Measurements from ENCODE around the gene CDC42EP5. TPM values are rescaled to one million over a fixed set of nuclear protein-coding genes. Genes with fewer than 3 reads are reported as not detected.
A peak's percentile ranks its signal among the peaks of the same experiment; 100 is the strongest.

Gene CDC42EP5
- total and polyA plus RNA-seq, 10 of the 15 experiments (the other 5 are each of a cell fraction or from before 2014, with no cell fraction given) = 0.42 to 1.8 (median 1.4) TPM; not detected in 6

DNA sequence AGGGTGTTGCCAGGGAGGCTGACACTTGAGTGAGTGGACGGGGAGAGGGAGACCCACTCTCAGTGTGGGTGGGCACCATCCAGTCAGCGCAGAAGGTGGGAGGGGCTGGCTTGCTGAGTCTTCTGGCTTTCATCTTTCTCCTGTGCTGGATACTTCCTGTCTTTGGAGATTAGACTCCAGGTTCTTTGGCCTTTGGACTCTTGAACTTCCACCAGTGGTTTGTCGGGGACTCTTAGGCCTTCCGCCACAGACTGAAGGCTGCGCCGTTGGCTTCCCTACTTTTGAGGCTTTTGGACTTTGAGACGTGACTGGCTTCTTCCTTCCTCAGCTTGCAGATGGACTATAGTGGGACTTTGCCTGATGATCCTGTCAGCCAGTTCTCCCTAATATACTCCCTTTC lies 28.4 kb downstream of the CDC42EP5 start:
- H3K4me3 ChIP-seq = no peak overlapping the region
- DNase-seq (ENCODE audit: low read depth, low spot score) = no peak
- TF ChIP-seq SREBF2 (IDR thresholded peaks at IDR 0.05; ENCODE audit: low read length) (no peak), ZZZ3 (IDR thresholded peaks at IDR 0.05; ENCODE audit: control insufficient read depth, insufficient read length, low read depth) (no peak), NR2C1 (IDR thresholded peaks at IDR 0.05) (no peak), JUNB (IDR thresholded peaks at IDR 0.05) (no peak), SP1 (IDR thresholded peaks at IDR 0.05; ENCODE audit: low read depth, low read length) (no peak), RUNX3 (IDR thresholded peaks at IDR 0.05; ENCODE audit: low read length) (no peak)
- TF ChIP-seq, protein P1, sequence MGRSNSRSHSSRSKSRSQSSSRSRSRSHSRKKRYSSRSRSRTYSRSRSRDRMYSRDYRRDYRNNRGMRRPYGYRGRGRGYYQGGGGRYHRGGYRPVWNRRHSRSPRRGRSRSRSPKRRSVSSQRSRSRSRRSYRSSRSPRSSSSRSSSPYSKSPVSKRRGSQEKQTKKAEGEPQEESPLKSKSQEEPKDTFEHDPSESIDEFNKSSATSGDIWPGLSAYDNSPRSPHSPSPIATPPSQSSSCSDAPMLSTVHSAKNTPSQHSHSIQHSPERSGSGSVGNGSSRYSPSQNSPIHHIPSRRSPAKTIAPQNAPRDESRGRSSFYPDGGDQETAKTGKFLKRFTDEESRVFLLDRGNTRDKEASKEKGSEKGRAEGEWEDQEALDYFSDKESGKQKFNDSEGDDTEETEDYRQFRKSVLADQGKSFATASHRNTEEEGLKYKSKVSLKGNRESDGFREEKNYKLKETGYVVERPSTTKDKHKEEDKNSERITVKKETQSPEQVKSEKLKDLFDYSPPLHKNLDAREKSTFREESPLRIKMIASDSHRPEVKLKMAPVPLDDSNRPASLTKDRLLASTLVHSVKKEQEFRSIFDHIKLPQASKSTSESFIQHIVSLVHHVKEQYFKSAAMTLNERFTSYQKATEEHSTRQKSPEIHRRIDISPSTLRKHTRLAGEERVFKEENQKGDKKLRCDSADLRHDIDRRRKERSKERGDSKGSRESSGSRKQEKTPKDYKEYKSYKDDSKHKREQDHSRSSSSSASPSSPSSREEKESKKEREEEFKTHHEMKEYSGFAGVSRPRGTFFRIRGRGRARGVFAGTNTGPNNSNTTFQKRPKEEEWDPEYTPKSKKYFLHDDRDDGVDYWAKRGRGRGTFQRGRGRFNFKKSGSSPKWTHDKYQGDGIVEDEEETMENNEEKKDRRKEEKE (IDR thresholded peaks at IDR 0.05) = no peak
- TF ChIP-seq, protein P2, sequence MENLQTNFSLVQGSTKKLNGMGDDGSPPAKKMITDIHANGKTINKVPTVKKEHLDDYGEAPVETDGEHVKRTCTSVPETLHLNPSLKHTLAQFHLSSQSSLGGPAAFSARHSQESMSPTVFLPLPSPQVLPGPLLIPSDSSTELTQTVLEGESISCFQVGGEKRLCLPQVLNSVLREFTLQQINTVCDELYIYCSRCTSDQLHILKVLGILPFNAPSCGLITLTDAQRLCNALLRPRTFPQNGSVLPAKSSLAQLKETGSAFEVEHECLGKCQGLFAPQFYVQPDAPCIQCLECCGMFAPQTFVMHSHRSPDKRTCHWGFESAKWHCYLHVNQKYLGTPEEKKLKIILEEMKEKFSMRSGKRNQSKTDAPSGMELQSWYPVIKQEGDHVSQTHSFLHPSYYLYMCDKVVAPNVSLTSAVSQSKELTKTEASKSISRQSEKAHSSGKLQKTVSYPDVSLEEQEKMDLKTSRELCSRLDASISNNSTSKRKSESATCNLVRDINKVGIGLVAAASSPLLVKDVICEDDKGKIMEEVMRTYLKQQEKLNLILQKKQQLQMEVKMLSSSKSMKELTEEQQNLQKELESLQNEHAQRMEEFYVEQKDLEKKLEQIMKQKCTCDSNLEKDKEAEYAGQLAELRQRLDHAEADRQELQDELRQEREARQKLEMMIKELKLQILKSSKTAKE (IDR thresholded peaks at IDR 0.05; ENCODE audit: low read depth, poor library complexity, severe bottlenecking) = no peak
- TF ChIP-seq, protein P3, sequence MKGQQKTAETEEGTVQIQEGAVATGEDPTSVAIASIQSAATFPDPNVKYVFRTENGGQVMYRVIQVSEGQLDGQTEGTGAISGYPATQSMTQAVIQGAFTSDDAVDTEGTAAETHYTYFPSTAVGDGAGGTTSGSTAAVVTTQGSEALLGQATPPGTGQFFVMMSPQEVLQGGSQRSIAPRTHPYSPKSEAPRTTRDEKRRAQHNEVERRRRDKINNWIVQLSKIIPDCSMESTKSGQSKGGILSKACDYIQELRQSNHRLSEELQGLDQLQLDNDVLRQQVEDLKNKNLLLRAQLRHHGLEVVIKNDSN (IDR thresholded peaks at IDR 0.05; ENCODE audit: borderline replicate concordance, extremely low read length, insufficient read depth, low read depth, low read length) = no peak
- H3K27me3 ChIP-seq (replicated peaks in 1 of 2; ENCODE audit: control insufficient read depth in 2 of 2, insufficient read depth in 2 of 2, low read length in 1 of 2) = no peaks in the 10 kb centered on the region
- intact Hi-C loops (cut with micrococcal nuclease; ENCODE audit: unreplicated experiment) (no loop called here), in situ Hi-C loops (cut with MboI) (no loop called here)
- no peak for ATAC-seq
- no peaks in the 10 kb centered on the region for H3K9me3 ChIP-seq (replicated peaks; ENCODE audit: control insufficient read depth, insufficient read depth, low read length)
- no peak overlapping the region for H2AFZ ChIP-seq (ENCODE audit: control insufficient read depth, low read depth, low read length)
- H3K9ac ChIP-seq (ENCODE audit: control insufficient read depth, insufficient read depth, low read length) = no peak overlapping the region
- FAIRE-seq = no peak
- peaks cover 3% of the 10 kb centered on the region for H4K20me1 ChIP-seq (ENCODE audit: control insufficient read depth, insufficient read depth)
- no peaks in the 10 kb centered on the region; a peak in 1 of 4 replicates for H3K36me3 ChIP-seq (ENCODE audit: control insufficient read depth in 2 of 2, insufficient read depth in 2 of 2, low read length in 1 of 2)
- H3K27ac ChIP-seq (ENCODE audit: control insufficient read depth, insufficient read depth) = no peak overlapping the region
- POLR2A ChIA-PET = no interaction called here
- CTCF ChIA-PET = no interaction called here
- 93% methylated on average over 7 of the region's 7 CpGs for WGBS (ENCODE audit: insufficient coverage, insufficient replicate concordance, low lambda C conversion rate, missing lambda C conversion rate)
- peaks cover 29% of the 10 kb centered on the region for H3K79me2 ChIP-seq (ENCODE audit: control insufficient read depth, insufficient read depth, low read length)
- H3K4me2 ChIP-seq (ENCODE audit: control insufficient read depth, insufficient read depth) = no peak overlapping the region
- TSS peak; percentile 49 for BruUV-seq (replicated peaks)
- no peaks in the 10 kb centered on the region for H3K4me1 ChIP-seq (ENCODE audit: control insufficient read depth, insufficient read depth, low read length)
- RAD21 ChIA-PET (ENCODE audit: unreplicated experiment) = no interaction called here
- SMC1A ChIA-PET (ENCODE audit: uncharacterized antibody, unreplicated experiment) = no interaction called here

All from GM12878 (cell line).